Smooth muscle cell (in vitro differentiated cells): Measurements from ENCODE around the gene DDR2. TPM values are rescaled to one million over a fixed set of nuclear protein-coding genes. Genes with fewer than 3 reads are reported as not detected.

Experiments
- DNase-seq: peaks from one replicate; lab custom pipeline; 2025; ENCODE audit not compliant: unreplicated experiment; lab: John Stamatoyannopoulos, UW
- H2AFZ ChIP-seq: fragments of 200-600 bp; sonication (generic); 2 replicates; pipeline ENCODE4 v1.6.0; 2016; ENCODE audit warnings: antibody characterized with exemption, low read depth, mild to moderate bottlenecking
- H3F3A ChIP-seq: fragments of 200-600 bp; sonication (generic); 2 replicates; pipeline ENCODE4 v1.6.0; 2017; ENCODE audit warnings: antibody characterized with exemption, low read depth
- H3K27ac ChIP-seq: fragments of 200-600 bp; sonication (generic); 2 replicates; pipeline ENCODE4 v1.5.1; 2016; ENCODE audit warnings: low read depth, mild to moderate bottlenecking
- H3K27me3 ChIP-seq: fragments of 200-600 bp; sonication (generic); 2 replicates; pipeline ENCODE4 v1.6.1; 2016; ENCODE audit warnings: low read depth, mild to moderate bottlenecking
- H3K36me3 ChIP-seq: fragments of 200-600 bp; sonication (generic); 2 replicates; pipeline ENCODE4 v1.5.1; 2016; ENCODE audit warnings: low read depth
- H3K4me1 ChIP-seq: fragments of 200-600 bp; sonication (generic); 2 replicates; pipeline ENCODE4 v1.5.1; 2016; ENCODE audit warnings: low read depth
- H3K4me2 ChIP-seq: fragments of 200-600 bp; sonication (generic); 2 replicates; pipeline ENCODE4 v1.6.0; 2016; ENCODE audit warnings: mild to moderate bottlenecking
- H3K4me3 ChIP-seq: fragments of 200-600 bp; sonication (generic); 2 replicates; pipeline ENCODE4 v1.5.1; 2016; ENCODE audit warnings: mild to moderate bottlenecking
- H3K79me2 ChIP-seq: fragments of 200-600 bp; sonication (generic); 2 replicates; pipeline ENCODE4 v1.6.0; 2016; ENCODE audit warnings: low read depth, mild to moderate bottlenecking
- H3K9ac ChIP-seq: fragments of 200-600 bp; sonication (generic); 2 replicates; pipeline ENCODE4 v1.6.0; 2016; ENCODE audit warnings: low read depth
- H3K9me3 ChIP-seq: fragments of 200-600 bp; sonication (generic); replicated peaks from 2 replicates; pipeline ENCODE4 v1.5.1; 2016; ENCODE audit warnings: low read depth
- H4K20me1 ChIP-seq: fragments of 200-600 bp; sonication (generic); 2 replicates; pipeline ENCODE4 v1.6.0; 2016; ENCODE audit warnings: low read depth
- WGBS: methylation state at CpG from one replicate; pipeline ENCODE4 v1.1.7; 2016; ENCODE audit warnings: low lambda C conversion rate; 5-methylcytosine and 5-hydroxymethylcytosine counted together
- polyA plus RNA-seq: library from polyadenylated mRNA; unstranded; fragments of >200 nt; fragmentation: Nextera tagmentation; extraction: Ambion mirVana; gene quantifications from 2 replicates; pipeline ENCODE4 v1.2.1, GENCODE V29; 2016
- total RNA-seq: library from RNA; depleted of rRNA; stranded (reverse); fragments of >200 nt; gene quantifications from 2 replicates; pipeline ENCODE4 v1.2.3, GENCODE V29; 2014
- TF ChIP-seq, protein P1 (sequence below): fragments of 200-600 bp; sonication (generic); IDR thresholded peaks from 2 replicates; pipeline ENCODE4 v1.5.1; 2017; ENCODE audit warnings: borderline replicate concordance, mild to moderate bottlenecking, antibody characterized with exemption; ENCODE audit not compliant: insufficient read depth, poor library complexity, severe bottlenecking

The DDR2 gene
- total and polyA plus RNA-seq, 2 experiments from 2014 or later: 13.3 to 24.5 TPM

DNA sequence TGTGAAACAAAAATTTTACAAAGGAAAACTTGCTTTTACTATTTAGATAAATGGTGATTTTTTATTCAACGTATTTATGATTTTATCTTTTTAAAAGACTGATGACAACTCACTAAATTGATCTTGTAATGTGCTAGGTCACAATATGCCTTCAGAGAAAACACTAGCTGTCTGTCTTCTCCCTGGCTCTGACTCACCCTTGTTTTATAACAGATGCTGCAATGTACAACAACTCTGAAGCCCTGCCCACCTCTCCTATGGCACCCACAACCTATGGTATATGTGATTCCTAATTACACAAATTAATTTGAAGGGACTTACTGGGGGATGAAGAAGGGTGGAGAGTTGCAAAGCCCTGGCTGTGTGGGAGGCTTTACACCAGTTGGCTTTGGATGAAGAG is 133.5 kb downstream of the DDR2 start:
- no peak overlapping the region for H3K9ac ChIP-seq
- no peak overlapping the region for H3K4me3 ChIP-seq
- H3K4me2 ChIP-seq: no peak overlapping the region
- H3K27ac ChIP-seq: no peak overlapping the region
- H3K9me3 ChIP-seq: no peaks in the 10 kb centered on the region
- TF ChIP-seq, protein P1, sequence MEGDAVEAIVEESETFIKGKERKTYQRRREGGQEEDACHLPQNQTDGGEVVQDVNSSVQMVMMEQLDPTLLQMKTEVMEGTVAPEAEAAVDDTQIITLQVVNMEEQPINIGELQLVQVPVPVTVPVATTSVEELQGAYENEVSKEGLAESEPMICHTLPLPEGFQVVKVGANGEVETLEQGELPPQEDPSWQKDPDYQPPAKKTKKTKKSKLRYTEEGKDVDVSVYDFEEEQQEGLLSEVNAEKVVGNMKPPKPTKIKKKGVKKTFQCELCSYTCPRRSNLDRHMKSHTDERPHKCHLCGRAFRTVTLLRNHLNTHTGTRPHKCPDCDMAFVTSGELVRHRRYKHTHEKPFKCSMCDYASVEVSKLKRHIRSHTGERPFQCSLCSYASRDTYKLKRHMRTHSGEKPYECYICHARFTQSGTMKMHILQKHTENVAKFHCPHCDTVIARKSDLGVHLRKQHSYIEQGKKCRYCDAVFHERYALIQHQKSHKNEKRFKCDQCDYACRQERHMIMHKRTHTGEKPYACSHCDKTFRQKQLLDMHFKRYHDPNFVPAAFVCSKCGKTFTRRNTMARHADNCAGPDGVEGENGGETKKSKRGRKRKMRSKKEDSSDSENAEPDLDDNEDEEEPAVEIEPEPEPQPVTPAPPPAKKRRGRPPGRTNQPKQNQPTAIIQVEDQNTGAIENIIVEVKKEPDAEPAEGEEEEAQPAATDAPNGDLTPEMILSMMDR: no peak
- H3K4me1 ChIP-seq: no peaks in the 10 kb centered on the region
- no peaks in the 10 kb centered on the region for H3F3A ChIP-seq
- no peak for DNase-seq
- no peak overlapping the region for H2AFZ ChIP-seq
- no peaks in the 10 kb centered on the region for H3K27me3 ChIP-seq
- no peaks in the 10 kb centered on the region for H4K20me1 ChIP-seq
- H3K36me3 ChIP-seq: no peaks in the 10 kb centered on the region
- 89% methylated on average over 1 of the region's 1 CpG for WGBS
- no peaks in the 10 kb centered on the region for H3K79me2 ChIP-seq

DNA sequence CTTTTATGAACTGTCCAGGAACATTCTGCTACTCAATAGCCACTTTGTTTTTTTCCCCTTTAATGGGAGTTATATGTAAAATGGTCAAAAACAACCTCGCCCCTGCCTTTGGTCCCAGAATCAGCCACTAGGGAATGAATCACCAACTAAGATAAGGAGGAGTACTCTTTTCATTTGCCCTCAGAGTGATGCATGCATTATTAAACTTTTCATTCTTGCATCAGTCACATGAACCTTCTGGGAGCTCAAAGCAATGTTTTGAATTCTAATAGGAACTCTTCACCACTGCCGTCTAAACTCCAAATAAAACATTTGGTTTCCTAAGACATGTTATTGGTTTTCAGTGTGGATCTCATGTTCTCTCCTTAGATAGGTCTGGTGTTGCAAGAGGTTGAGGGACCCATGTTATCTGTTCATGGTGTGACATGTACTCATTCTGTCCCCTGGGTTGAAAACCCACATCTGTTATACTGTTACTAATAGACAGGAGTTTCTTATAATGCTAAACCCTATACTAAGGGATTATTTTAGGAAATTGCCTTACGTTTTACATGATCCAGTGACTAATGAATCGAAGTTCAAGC is 140.4 kb downstream of the DDR2 start:
- TF ChIP-seq, protein P1: no peak
- Histone ChIP-seq H3K9me3 (no peaks in the 10 kb centered on the region), H3K9ac (no peak overlapping the region), H3K27ac (no peak overlapping the region), H3K36me3 (no peaks in the 10 kb centered on the region), H3K79me2 (no peaks in the 10 kb centered on the region), H3K4me3 (no peak overlapping the region), H2AFZ (no peak overlapping the region), H3K4me2 (no peak overlapping the region), H3F3A (no peaks in the 10 kb centered on the region), H3K27me3 (no peaks in the 10 kb centered on the region), H3K4me1 (no peaks in the 10 kb centered on the region), H4K20me1 (no peaks in the 10 kb centered on the region)
- DNase-seq: no peak
- 96% methylated on average over 4 of the region's 4 CpGs for WGBS

- Histone ChIP-seq H3K9me3 (no peaks in the 10 kb centered on the region), H3K79me2 (no peaks in the 10 kb centered on the region), H3K4me2 (no peak overlapping the region), H3K27me3 (no peaks in the 10 kb centered on the region), H3K27ac (no peak overlapping the region), H3K4me3 (no peak overlapping the region), H4K20me1 (no peaks in the 10 kb centered on the region), H3K4me1 (no peaks in the 10 kb centered on the region), H2AFZ (no peak overlapping the region), H3F3A (no peaks in the 10 kb centered on the region), H3K36me3 (no peaks in the 10 kb centered on the region), H3K9ac (no peak overlapping the region)
- TF ChIP-seq, protein P1: no peak
- no peak for DNase-seq
Measured at GRCh38 chr1:162774007-162774406, 141.7 kb downstream of the DDR2 start.

DNA sequence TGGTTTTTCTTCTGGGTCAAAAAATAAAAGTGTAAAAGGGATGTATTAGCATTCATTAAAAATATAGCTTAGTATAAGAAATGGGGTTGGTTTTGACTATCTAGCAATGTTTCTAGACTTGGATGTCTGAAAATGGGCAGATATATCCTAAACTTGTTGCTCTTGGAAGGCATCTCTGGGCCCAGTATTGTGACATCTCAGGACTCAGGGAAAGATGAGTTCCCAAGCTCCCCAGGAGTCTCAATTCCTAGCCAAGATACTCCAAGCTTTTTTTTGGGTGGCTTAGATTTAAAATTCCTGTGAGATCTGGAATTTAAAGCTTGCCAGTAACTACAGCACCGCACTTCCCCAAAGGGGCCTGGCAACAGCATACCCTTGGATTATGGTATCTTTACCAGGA is 146.8 kb downstream of the DDR2 start:
- no peaks in the 10 kb centered on the region for H3K9me3 ChIP-seq
- H3K4me3 ChIP-seq: no peak overlapping the region
- TF ChIP-seq, protein P1: no peak
- H3K4me2 ChIP-seq: no peak overlapping the region
- WGBS: 56% methylated on average over 1 of the region's 1 CpG
- no peaks in the 10 kb centered on the region for H3K79me2 ChIP-seq
- H3F3A ChIP-seq: no peaks in the 10 kb centered on the region
- no peaks in the 10 kb centered on the region for H3K27me3 ChIP-seq
- no peak for DNase-seq
- H4K20me1 ChIP-seq: no peaks in the 10 kb centered on the region
- no peaks in the 10 kb centered on the region for H3K36me3 ChIP-seq
- H2AFZ ChIP-seq: no peak overlapping the region
- no peak overlapping the region for H3K27ac ChIP-seq
- no peak overlapping the region for H3K9ac ChIP-seq
- H3K4me1 ChIP-seq: no peaks in the 10 kb centered on the region
